Astrocyte of the cerebellum (primary cell): ENCODE results near the gene GPBAR1.
"Not testable (repeated sequence)": the region's sequence is repeated elsewhere in the genome, so short reads cannot be mapped to it uniquely, and the experiment has no call there.

Experiments used
- DNase-seq: peaks from one replicate; pipeline ENCODE4 v3.0.0-alpha.2; 2011; ENCODE audit warnings: low read depth
- H3K4me3 ChIP-seq: 2 replicates; pipeline ENCODE4 v1.5.1; 2011; ENCODE audit warnings: mild to moderate bottlenecking, low read depth, low read length, moderate library complexity
- CTCF ChIP-seq: IDR thresholded peaks from 2 replicates; pipeline ENCODE4 v1.5.1; 2012; ENCODE audit warnings: low read length, low read depth, moderate library complexity, mild to moderate bottlenecking; ENCODE audit errors: missing control alignments
- in situ Hi-C: cut with HindIII; loops from 2 replicates; pipeline ENCODE4 v1.10.0; 2017; ENCODE audit warnings: low sequenced_read_pairs

GPBAR1 gene

DNA sequence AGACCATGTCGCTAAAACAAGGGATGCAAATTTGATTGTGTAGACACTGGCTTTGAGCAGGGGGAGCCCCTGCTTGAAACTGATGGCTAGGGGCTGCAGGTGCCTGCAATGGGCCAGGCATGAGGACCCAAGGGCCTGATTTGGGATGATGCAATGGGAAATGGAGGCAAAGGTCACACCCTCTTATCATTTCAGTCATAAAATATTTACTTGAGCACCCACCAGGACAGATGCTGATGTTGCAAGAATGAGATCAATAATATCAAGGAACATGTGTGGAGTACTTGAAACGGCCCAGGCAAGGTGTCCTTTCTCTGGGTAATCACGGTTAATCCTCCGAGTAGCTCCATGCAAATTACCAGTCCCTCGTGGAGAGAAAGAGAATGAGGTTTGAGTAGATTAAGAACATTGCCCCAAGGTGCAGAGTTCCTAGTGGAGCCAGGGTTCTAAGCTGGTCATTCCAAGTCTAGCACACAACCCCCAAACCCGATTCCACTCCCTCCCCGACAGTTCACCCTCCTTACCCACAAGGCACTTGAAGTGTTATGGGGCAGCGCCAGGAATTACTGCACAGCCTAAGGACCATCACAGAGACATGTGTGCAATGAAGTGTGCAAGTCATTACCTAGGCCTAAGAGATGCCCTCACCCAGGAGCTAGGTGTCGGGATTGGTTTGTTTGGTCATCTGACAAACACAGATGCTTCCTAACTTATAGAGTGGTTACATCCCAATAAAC lies 45.5 kb downstream of the GPBAR1 start:
- TF ChIP-seq CTCF = no peak

GRCh38 chr2:218307415-218308090 lies 46.7 kb downstream of the GPBAR1 start:
- no peak for TF ChIP-seq CTCF
- DNase-seq = no peak
- in situ Hi-C loops = no loop called here
- H3K4me3 ChIP-seq = no peak overlapping the region

More for the DNA sequence above, 45.5 kb downstream of the GPBAR1 start:
- DNase-seq = no peak
- in situ Hi-C loops = no loop called here
- no peak overlapping the region for H3K4me3 ChIP-seq

DNA sequence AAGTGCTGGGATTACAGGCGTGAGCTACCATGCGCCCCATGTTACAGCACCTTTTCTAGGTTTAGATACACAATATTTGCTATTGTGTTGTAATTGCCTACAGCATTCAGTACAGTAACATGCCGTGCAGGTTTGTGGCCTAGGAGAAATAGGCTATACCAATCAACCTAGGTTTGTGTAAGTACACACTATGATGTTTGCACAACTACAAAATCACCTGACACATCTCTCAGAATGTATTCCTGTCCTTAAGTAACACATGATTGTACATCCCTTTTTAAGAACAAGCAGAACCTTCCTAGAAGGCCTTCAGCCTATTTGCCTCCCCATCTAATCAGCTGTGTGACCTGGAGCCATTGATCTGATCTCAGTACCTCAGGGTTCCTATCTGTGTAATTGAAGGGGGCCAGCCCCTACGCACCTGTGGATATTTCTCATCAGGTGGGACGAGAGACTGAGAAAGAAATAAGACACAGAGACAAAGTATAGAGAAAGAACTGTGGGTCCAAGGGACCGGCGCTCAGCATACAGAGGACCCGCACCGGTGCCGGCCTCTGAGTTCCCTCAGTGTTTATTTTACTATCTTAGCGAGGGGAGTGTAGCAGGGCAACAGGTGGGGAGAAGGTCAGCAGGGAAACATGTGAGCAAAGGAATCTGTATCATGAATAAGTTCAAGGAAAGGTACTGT lies 50.2 kb downstream of the GPBAR1 start:
- in situ Hi-C loops = no loop called here
- no peak for DNase-seq
- TF ChIP-seq CTCF = no peak
- no peak overlapping the region for H3K4me3 ChIP-seq

GRCh38 chr2:218311541-218312266 lies 50.9 kb downstream of the GPBAR1 start:
- in situ Hi-C loops, H3K4me3 ChIP-seq, DNase-seq: not testable (repeated sequence)

- H3K4me3 ChIP-seq = no peak overlapping the region
- TF ChIP-seq CTCF = no peak
- in situ Hi-C loops = no loop called here
- DNase-seq = no peak
Measured at GRCh38 chr2:218312267-218312756, 51.5 kb downstream of the GPBAR1 start.

DNA sequence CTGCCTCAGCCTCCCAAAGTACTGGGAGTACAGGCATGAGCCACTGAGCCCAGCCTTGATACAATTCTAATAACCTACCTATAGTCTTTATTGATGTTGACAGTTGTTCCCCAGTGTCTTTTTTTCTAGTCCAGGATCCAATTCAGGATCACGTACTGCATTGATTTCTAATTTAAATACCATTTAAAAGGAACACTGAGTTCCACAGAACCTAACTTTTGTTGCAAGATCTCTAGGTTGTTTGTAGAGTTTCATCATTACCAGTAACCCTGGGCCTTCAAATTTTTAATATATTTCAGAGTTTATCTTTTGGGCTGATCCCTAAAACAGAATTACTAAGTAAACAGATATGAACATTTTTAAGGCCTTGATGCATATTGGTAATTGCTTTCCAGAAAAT lies 52.5 kb downstream of the GPBAR1 start:
- in situ Hi-C loops = no loop called here

More for the DNA sequence above, 52.5 kb downstream of the GPBAR1 start:
- no peak for DNase-seq
- no peak for TF ChIP-seq CTCF
- no peak overlapping the region for H3K4me3 ChIP-seq
